ENCODE measurements around the gene MEOX2.

- no peak for TF ChIP-seq CTCF (optimal IDR thresholded peaks at IDR 0.05 in 1 of 3, IDR thresholded peaks at IDR 0.05 in 1 of 3, conservative IDR thresholded peaks at IDR 0.05 in 1 of 3; ENCODE audit: extremely low read depth in 1 of 3, insufficient read depth in 2 of 3, low read length in 3 of 3)
- TF ChIP-seq EZH2 (IDR thresholded peaks at IDR 0.05; ENCODE audit: low read length), result no peak
These were observed 82.3 kb downstream of the MEOX2 start for GRCh38 chr7:15604166-15604565.
